HepG2 (cell line): ENCODE results near the gene SMURF2. TPM values are rescaled to one million over a fixed set of nuclear protein-coding genes. Genes with fewer than 3 reads are reported as not detected.
"Not testable (repeated sequence)": the region's sequence is repeated elsewhere in the genome, so short reads cannot be mapped to it uniquely, and the experiment has no call there.

ENCODE experiments used
- ATAC-seq: fragments of 200-7000 bp; cut with Tn5 transposase; 3 replicates; pipeline ENCODE4 v1.9.1; 2020; ENCODE audit warnings: mild to moderate bottlenecking, moderate library complexity
- BruUV-seq: library from RNA; stranded (reverse); fragments of 400-500 nt; replicated peaks from 2 replicates; lab custom pipeline; 2021; lab: Mats Ljungman, UMichigan
- CTCF ChIA-PET: fragments of 300-600 bp; formaldehyde crosslinking; extraction: SDS; loops from one replicate; lab custom pipeline; 2021; ENCODE audit warnings: low total read pairs, inconsistent platforms, low intra/inter-chr PET ratio; lab: Yijun Ruan, JAX
- POLR2A ChIA-PET: fragments of 350-600 bp; sonication (Branson Sonifier 250); formaldehyde crosslinking; loops from one replicate; lab custom pipeline; 2020; ENCODE audit warnings: antibody characterized with exemption, inconsistent platforms; lab: Yijun Ruan, JAX
- DNase-seq: peaks from one replicate; pipeline ENCODE4 v3.0.0-alpha.2; 2015; ENCODE audit warnings: low spot score
- FAIRE-seq: peaks from 3 replicates; lab custom pipeline; 2011; peaks lifted over from hg19 to GRCh38; lab: Jason Lieb, UNC
- H2AFZ ChIP-seq: one replicate; pipeline ENCODE4 v1.6.1; 2011; ENCODE audit warnings: low read length, inconsistent platforms
- H3K27ac ChIP-seq: fragments of 300-600 bp; 3 replicates; pipeline ENCODE4 v1.8.0; 2011; ENCODE audit warnings: mixed run types, mild to moderate bottlenecking, mixed read lengths, low read length, inconsistent platforms; ENCODE audit not compliant: insufficient read depth; ENCODE audit errors: extremely low read length
- H3K27me3 ChIP-seq, 2 experiments: fragments of 200-600 bp in 1 of 2; 2 replicates in 1 of 2; 3 replicates in 1 of 2; pipeline versions ENCODE4 v1.6.0 to v1.8.0; 2011; ENCODE audit warnings: low read length in 2 of 2, mild to moderate bottlenecking in 2 of 2, moderate library complexity in 2 of 2, inconsistent platforms in 1 of 2; ENCODE audit not compliant: insufficient read depth in 2 of 2, control insufficient read depth in 1 of 2
- H3K36me3 ChIP-seq, 2 experiments: fragments of 200-600 bp in 1 of 2; replicated peaks in 1 of 2; 2 replicates in 1 of 2; 3 replicates in 1 of 2; pipeline versions ENCODE4 v1.5.1 to v1.8.0; 2011; ENCODE audit warnings: low read length in 2 of 2, inconsistent platforms in 1 of 2; ENCODE audit not compliant: insufficient read depth in 2 of 2, control insufficient read depth in 1 of 2
- H3K4me1 ChIP-seq: 2 replicates; pipeline ENCODE4 v1.5.1; 2012; ENCODE audit warnings: low read length, inconsistent platforms; ENCODE audit not compliant: insufficient read depth
- H3K4me2 ChIP-seq: 2 replicates; pipeline ENCODE4 v1.6.0; 2011; ENCODE audit warnings: low read depth, low read length, inconsistent platforms
- H3K4me3 ChIP-seq, 3 experiments: fragments of 200-600 bp in 1 of 3; sonication (generic), shearing (Covaris generic) in 1 of 3; replicated peaks in 1 of 3; 2 replicates each; pipeline ENCODE4 v1.5.1; 2011 to 2016; ENCODE audit warnings: low read length in 3 of 3, inconsistent platforms in 2 of 3, low read depth in 2 of 3, mild to moderate bottlenecking in 2 of 3, control low read depth in 1 of 3, mixed read lengths in 1 of 3; ENCODE audit not compliant: insufficient read depth in 1 of 3
- H3K79me2 ChIP-seq: one replicate; pipeline ENCODE4 v1.6.1; 2011; ENCODE audit warnings: low read length, inconsistent platforms; ENCODE audit not compliant: insufficient read depth
- H3K9ac ChIP-seq: 2 replicates; pipeline ENCODE4 v1.6.0; 2011; ENCODE audit warnings: mild to moderate bottlenecking, low read depth, low read length, inconsistent platforms; ENCODE audit not compliant: insufficient read depth
- H3K9me3 ChIP-seq: 2 replicates; pipeline ENCODE4 v1.5.1; 2012; ENCODE audit warnings: mild to moderate bottlenecking, low read length
- H4K20me1 ChIP-seq: 2 replicates; pipeline ENCODE4 v1.6.0; 2011; ENCODE audit warnings: inconsistent platforms, mild to moderate bottlenecking, low read length, moderate library complexity; ENCODE audit not compliant: insufficient read depth
- IRF1 ChIP-seq: sonication (generic); formaldehyde crosslinking; IDR thresholded peaks from 2 replicates; pipeline ENCODE4 v1.4.0; 2020; ENCODE audit warnings: low read depth, mild to moderate bottlenecking, missing genetic modification reagents
- ZNF597 ChIP-seq: sonication (generic); formaldehyde crosslinking; IDR thresholded peaks from 2 replicates; pipeline ENCODE4 v1.5.0; 2020; ENCODE audit warnings: missing genetic modification reagents
- WGBS: methylation state at CpG from one replicate; pipeline ENCODE4 v1.1.6; 2017; ENCODE audit warnings: low lambda C conversion rate; 5-methylcytosine and 5-hydroxymethylcytosine counted together
- in situ Hi-C: cut with HindIII; loops from 2 replicates; pipeline ENCODE4 v1.10.0; 2017; ENCODE audit warnings: low pct_unique_long_range_greater_than_20kb; ENCODE audit not compliant: extremely low pct_ligation_motif_present
- intact Hi-C: fragments of 100-400 bp; cut with micrococcal nuclease; formaldehyde crosslinking; loops from one replicate; pipeline ENCODE4 v1.10.0; 2022; ENCODE audit not compliant: unreplicated experiment
- polyA plus RNA-seq, 8 experiments: library from polyadenylated mRNA; depleted of rRNA in 3 of 8; stranded (reverse) in 7 of 8; unstranded in 1 of 8; fragments of >200 nt; fragmentation: Illumina TruSeq in 4 of 8; extraction: Trizol in 4 of 8; gene quantifications; 2 replicates each; pipeline versions ENCODE4 v1.2.1 to v1.2.3, GENCODE V29; 2011 to 2016; ENCODE audit warnings: low read depth in 4 of 8, missing spikeins in 1 of 8, mixed read lengths in 1 of 8; ENCODE audit not compliant: insufficient read depth in 1 of 8
- total RNA-seq, 5 experiments: library from RNA; depleted of rRNA; stranded (reverse); fragments of >200 nt; fragmentation: Illumina TruSeq; extraction: Trizol; gene quantifications; 2 replicates each; pipeline ENCODE4 v1.2.3, GENCODE V29; 2016; ENCODE audit warnings: low read depth in 1 of 5

SMURF2 gene
- total and polyA plus RNA-seq, 2 of the 13 experiments (the other 11 are each of a cell fraction or from before 2014, with no cell fraction given), result 14.9 to 24.3 TPM

GRCh38 chr17:64611369-64611768 is 50.7 kb downstream of the SMURF2 start:
- no peak overlapping the region for H3K9ac ChIP-seq
- no peak overlapping the region for H3K4me2 ChIP-seq
- intact Hi-C loops (no loop called here), in situ Hi-C loops (no loop called here)
- peaks cover 5% of the 10 kb centered on the region; the same call in 1 of the 2 replicates for H4K20me1 ChIP-seq
- BruUV-seq, result no TSS peak
- DNase-seq (no peak), FAIRE-seq (no peak), ATAC-seq (no peak)
- 96% methylated on average over 7 of the region's 7 CpGs for WGBS
- CTCF ChIA-PET, result no interaction called here
- H3K4me3 ChIP-seq, result no peak overlapping the region
- no peaks in the 10 kb centered on the region for H3K4me1 ChIP-seq
- H3K9me3 ChIP-seq, result no peaks in the 10 kb centered on the region
- peaks cover 7% of the 10 kb centered on the region for H3K79me2 ChIP-seq
- no peak overlapping the region for H3K27ac ChIP-seq
- H3K27me3 ChIP-seq, result no peaks in the 10 kb centered on the region
- POLR2A ChIA-PET, result no interaction called here
- H2AFZ ChIP-seq, result no peak overlapping the region
- H3K36me3 ChIP-seq, result no peaks in the 10 kb centered on the region; a peak in 1 of 5 replicates
- TF ChIP-seq IRF1 (CRISPR knock-in tag) (no peak), ZNF597 (CRISPR knock-in tag) (no peak)
- TF ChIP-seq, all 625 proteins: peak for 0

- ATAC-seq, H3K4me3 ChIP-seq, H3K9me3 ChIP-seq, in situ Hi-C loops, POLR2A ChIA-PET, H3K79me2 ChIP-seq, DNase-seq, FAIRE-seq, H3K4me1 ChIP-seq, CTCF ChIA-PET, H3K36me3 ChIP-seq, H2AFZ ChIP-seq, intact Hi-C loops, H3K27ac ChIP-seq, H3K4me2 ChIP-seq, BruUV-seq, H4K20me1 ChIP-seq, H3K27me3 ChIP-seq, H3K9ac ChIP-seq: not testable (repeated sequence)
- 96% methylated on average over 2 of the region's 2 CpGs for WGBS
Observed at GRCh38 chr17:64610244-64610643, 51.9 kb downstream of the SMURF2 start.
